Panc1 (cell line): Measurements from ENCODE around the gene MGST2.

Experiments
- CTCF ChIP-seq: fragments of 450-650 bp; IDR thresholded peaks from 2 replicates; pipeline ENCODE4 v1.5.1; 2017; ENCODE audit warnings: mild to moderate bottlenecking
- POLR2AphosphoS5 ChIP-seq: IDR thresholded peaks from 2 replicates; pipeline ENCODE4 v1.6.1; 2012; ENCODE audit warnings: mild to moderate bottlenecking, low read depth, low read length, moderate library complexity
- REST ChIP-seq, 2 experiments: IDR thresholded peaks; 2 replicates each; pipeline ENCODE4 v1.6.1; 2011 to 2012; ENCODE audit warnings: low read depth in 2 of 2, control low read depth in 1 of 2, low read length in 1 of 2, mild to moderate bottlenecking in 1 of 2, moderate library complexity in 1 of 2; ENCODE audit not compliant: insufficient read depth in 1 of 2
- SIN3A ChIP-seq: IDR thresholded peaks from 2 replicates; pipeline ENCODE4 v1.6.1; 2012; ENCODE audit warnings: low read depth, mild to moderate bottlenecking, low read length, moderate library complexity, borderline replicate concordance; ENCODE audit not compliant: insufficient read depth

- no peak for TF ChIP-seq POLR2AphosphoS5
- no peak for TF ChIP-seq CTCF
- TF ChIP-seq REST (IDR thresholded peaks at IDR 0.05; ENCODE audit: insufficient read depth in 1 of 2, low read depth in 2 of 2, low read length in 1 of 2), result no peak
- TF ChIP-seq SIN3A, result no peak
These were observed 61.0 kb downstream of the MGST2 start for GRCh38 chr4:139726615-139727014.
